IMR-90 (cell line): ENCODE results near the gene ADAM23. TPM values are rescaled to one million over a fixed set of nuclear protein-coding genes. Genes with fewer than 3 reads are reported as not detected.

ENCODE experiments used
- ATAC-seq: fragments of 200-7000 bp; cut with Tn5 transposase; 2 replicates; pipeline ENCODE4 v1.9.1; 2020; ENCODE audit warnings: low read depth, mild to moderate bottlenecking, moderate library complexity
- BruUV-seq: library from RNA; stranded (reverse); fragments of 400-500 nt; replicated peaks from 2 replicates; lab custom pipeline; 2021; lab: Mats Ljungman, UMichigan
- CTCF ChIA-PET: fragments of 300-600 bp; formaldehyde crosslinking; extraction: SDS; loops from one replicate; lab custom pipeline; 2021; ENCODE audit warnings: antibody characterized with exemption; lab: Yijun Ruan, JAX
- POLR2A ChIA-PET: fragments of 300-600 bp; sonication (Branson Sonifier 250); formaldehyde crosslinking; loops from one replicate; lab custom pipeline; 2022; ENCODE audit warnings: antibody characterized with exemption; ENCODE audit not compliant: unreplicated experiment; lab: Charles Lee
- DNase-seq: peaks from one replicate; pipeline ENCODE4 v3.0.0; 2013
- H2AFZ ChIP-seq: replicated peaks from 2 replicates; pipeline ENCODE3; 2013; ENCODE audit warnings: low read length, mild to moderate bottlenecking; ENCODE audit not compliant: poor library complexity
- H2AK5ac ChIP-seq: 2 replicates; pipeline ENCODE4 v1.6.1; 2013; ENCODE audit warnings: low read depth, low read length, inconsistent platforms
- H2AK9ac ChIP-seq: replicated peaks from 2 replicates; pipeline ENCODE3; 2013; ENCODE audit warnings: mild to moderate bottlenecking, low read depth, low read length, moderate library complexity; ENCODE audit not compliant: poor library complexity
- H2BK120ac ChIP-seq: 2 replicates; pipeline ENCODE4 v1.6.1; 2013; ENCODE audit warnings: low read depth, low read length, inconsistent platforms
- H2BK15ac ChIP-seq: 3 replicates; pipeline ENCODE4 v1.6.1; 2013; ENCODE audit warnings: low read depth, low read length, inconsistent platforms
- H2BK20ac ChIP-seq: 2 replicates; pipeline ENCODE4 v1.6.1; 2013; ENCODE audit warnings: low read depth, mild to moderate bottlenecking, inconsistent platforms, low read length, moderate library complexity
- H2BK5ac ChIP-seq: 2 replicates; pipeline ENCODE4 v1.6.1; 2013; ENCODE audit warnings: mild to moderate bottlenecking, low read depth, low read length, inconsistent platforms; ENCODE audit not compliant: poor library complexity, severe bottlenecking
- H3K14ac ChIP-seq: replicated peaks from 2 replicates; pipeline ENCODE4 v1.6.1; 2013; ENCODE audit warnings: low read depth, low read length, inconsistent platforms
- H3K18ac ChIP-seq: 2 replicates; pipeline ENCODE4 v1.6.1; 2013; ENCODE audit warnings: low read depth, low read length, control low read depth
- H3K23ac ChIP-seq: 2 replicates; pipeline ENCODE4 v1.6.1; 2013; ENCODE audit warnings: low read depth, low read length, inconsistent platforms
- H3K27ac ChIP-seq: 2 replicates; pipeline ENCODE4 v1.5.1; 2013; ENCODE audit warnings: mild to moderate bottlenecking, control low read depth, low read length; ENCODE audit not compliant: insufficient read depth
- H3K27me3 ChIP-seq: 2 replicates; pipeline ENCODE4 v1.6.1; 2013; ENCODE audit warnings: low read length; ENCODE audit not compliant: control insufficient read depth, insufficient read depth
- H3K36me3 ChIP-seq: 2 replicates; pipeline ENCODE4 v1.6.1; 2013; ENCODE audit warnings: low read length, mixed read lengths; ENCODE audit not compliant: control insufficient read depth, insufficient read depth
- H3K4ac ChIP-seq: 2 replicates; pipeline ENCODE4 v1.6.1; 2013; ENCODE audit warnings: low read depth, low read length, inconsistent platforms
- H3K4me1 ChIP-seq: 2 replicates; pipeline ENCODE4 v1.6.1; 2013; ENCODE audit warnings: low read length, mixed read lengths; ENCODE audit not compliant: control insufficient read depth, insufficient read depth
- H3K4me2 ChIP-seq: 2 replicates; pipeline ENCODE4 v1.6.1; 2013; ENCODE audit warnings: low read depth, mild to moderate bottlenecking, control low read depth, low read length, moderate library complexity
- H3K4me3 ChIP-seq: 2 replicates; pipeline ENCODE4 v1.5.1; 2013; ENCODE audit warnings: low read depth, mild to moderate bottlenecking, control low read depth, low read length, moderate library complexity; ENCODE audit not compliant: insufficient read depth
- H3K56ac ChIP-seq: 2 replicates; pipeline ENCODE4 v1.6.1; 2013; ENCODE audit warnings: low read length, inconsistent platforms; ENCODE audit not compliant: insufficient read depth; ENCODE audit errors: extremely low read depth
- H3K79me1 ChIP-seq, 2 experiments: 2 replicates each; pipeline ENCODE4 v1.6.1; 2013; ENCODE audit warnings: low read length in 2 of 2, inconsistent platforms in 1 of 2, low read depth in 1 of 2
- H3K9ac ChIP-seq: 2 replicates; pipeline ENCODE4 v1.6.1; 2013; ENCODE audit warnings: low read depth, low read length, control low read depth
- H3K9me1 ChIP-seq: 2 replicates; pipeline ENCODE4 v1.6.1; 2013; ENCODE audit warnings: low read length, inconsistent platforms; ENCODE audit not compliant: insufficient read depth
- H3K9me3 ChIP-seq: 2 replicates; pipeline ENCODE4 v1.6.1; 2013; ENCODE audit warnings: low read length; ENCODE audit not compliant: control insufficient read depth, insufficient read depth
- H4K20me1 ChIP-seq: 2 replicates; pipeline ENCODE4 v1.6.1; 2013; ENCODE audit warnings: low read length, inconsistent platforms; ENCODE audit not compliant: insufficient read depth
- H4K5ac ChIP-seq: 2 replicates; pipeline ENCODE4 v1.6.1; 2013; ENCODE audit warnings: mild to moderate bottlenecking, low read depth, low read length, control low read depth
- H4K8ac ChIP-seq, 2 experiments: 2 replicates each; pipeline ENCODE4 v1.6.1; 2013; ENCODE audit warnings: low read depth in 2 of 2, low read length in 2 of 2, control low read depth in 1 of 2, inconsistent platforms in 1 of 2
- H4K91ac ChIP-seq: 2 replicates; pipeline ENCODE4 v1.6.1; 2013; ENCODE audit warnings: low read depth, low read length, inconsistent platforms; ENCODE audit not compliant: insufficient read depth
- ELK1 ChIP-seq: fragments of 150-350 bp; IDR thresholded peaks from 2 replicates; pipeline ENCODE4 v1.6.1; 2016; ENCODE audit warnings: low read depth, mild to moderate bottlenecking, low read length, moderate library complexity, borderline replicate concordance
- FOS ChIP-seq: fragments of 150-350 bp; IDR thresholded peaks from 2 replicates; pipeline ENCODE4 v1.6.1; 2016; ENCODE audit warnings: low read depth, low read length
- RFX5 ChIP-seq: IDR thresholded peaks from 2 replicates; pipeline ENCODE4 v1.8.0; 2012; ENCODE audit warnings: low read depth, mild to moderate bottlenecking, low read length, moderate library complexity
- WGBS, 2 experiments: methylation state at CpG; one replicate each; pipeline versions ENCODE4 v1.1.5 to v1.1.7; 2013; ENCODE audit warnings: missing lambda C conversion rate in 2 of 2; ENCODE audit not compliant: insufficient read length in 1 of 2; ENCODE audit errors: extremely low coverage in 2 of 2; 5-methylcytosine and 5-hydroxymethylcytosine counted together
- dilution Hi-C: fragments of 300-500 bp; cut with HindIII; formaldehyde crosslinking; loops from one replicate; pipeline ENCODE4 v1.14.3; 2018; ENCODE audit warnings: low sequenced_read_pairs; ENCODE audit not compliant: unreplicated experiment
- in situ Hi-C: fragments of 300-500 bp; cut with MboI; formaldehyde crosslinking; loops from 3 replicates; pipeline ENCODE4 v1.14.3; 2019; ENCODE audit warnings: low sequenced_read_pairs, inconsistent platforms, mixed read lengths
- intact Hi-C: fragments of 100-400 bp; cut with micrococcal nuclease; formaldehyde crosslinking; loops from 2 replicates; pipeline ENCODE4 v1.10.0; 2022
- polyA plus RNA-seq, 3 experiments: library from polyadenylated mRNA; depleted of rRNA; stranded (reverse); fragments of >200 nt; gene quantifications; 2 replicates each; pipeline ENCODE4 v1.2.3, GENCODE V29; 2012; ENCODE audit warnings: low replicate concordance in 1 of 3
- total RNA-seq: library from RNA; depleted of rRNA; stranded (reverse); fragments of >200 nt; gene quantifications from 2 replicates; pipeline ENCODE4 v1.2.3, GENCODE V29; 2012

ADAM23 gene
- total and polyA plus RNA-seq, 2 of the 4 experiments (the other 2 are of a cell fraction), result 2.9 to 10.3 TPM

DNA sequence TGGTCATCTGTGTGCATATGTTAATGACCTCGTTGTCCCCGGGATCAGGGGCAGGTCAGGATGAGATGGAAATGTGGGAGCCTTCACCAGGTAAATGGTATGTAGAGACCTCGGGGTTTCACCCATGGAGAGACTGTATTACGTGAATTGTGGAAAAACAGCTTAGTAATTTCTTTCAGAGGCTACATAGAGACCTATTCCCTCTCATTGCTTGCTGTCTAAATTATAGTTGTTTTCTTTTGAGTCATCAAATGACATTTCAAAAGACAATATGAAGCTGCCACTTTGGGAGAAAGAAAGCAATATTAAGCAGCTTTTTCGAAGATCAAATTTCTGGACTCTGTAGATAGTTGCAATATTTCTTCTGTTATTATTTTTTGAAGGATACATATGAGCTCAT is 20.4 kb downstream of the ADAM23 start:
- Histone ChIP-seq H3K36me3 (no peaks in the 10 kb centered on the region), H3K9me1 (no peaks in the 10 kb centered on the region), H4K5ac (no peak overlapping the region), H2BK5ac (no peak overlapping the region), H3K4me2 (no peak overlapping the region), H3K18ac (no peak overlapping the region), H3K4me1 (no peaks in the 10 kb centered on the region), H4K20me1 (no peaks in the 10 kb centered on the region), H3K9me3 (0 out of 2 replicates have a peak, but pooled peaks cover 2% of the 10 kb centered on the region), H3K79me1 (no peaks in the 10 kb centered on the region), H2BK120ac (no peak overlapping the region), H3K14ac (no peak overlapping the region), H2AK5ac (no peak overlapping the region), H2AK9ac (no peak overlapping the region), H3K4me3 (no peak overlapping the region), H2BK15ac (no peak overlapping the region), H2AFZ (no peak overlapping the region), H3K23ac (no peak overlapping the region), H4K91ac (no peak overlapping the region), H3K27ac (no peak overlapping the region), H3K4ac (no peak overlapping the region), H3K27me3 (no peaks in the 10 kb centered on the region), H4K8ac (no peak overlapping the region), H3K9ac (no peak overlapping the region), H3K56ac (no peak overlapping the region), H2BK20ac (no peak overlapping the region)
- DNase-seq (no peak), ATAC-seq (no peak)
- TF ChIP-seq RFX5 (no peak), ELK1 (no peak), FOS (no peak)
- CTCF ChIA-PET, result no interaction called here
- POLR2A ChIA-PET, result no interaction called here
- dilution Hi-C loops (no loop called here), intact Hi-C loops (no loop called here), in situ Hi-C loops (no loop called here)
- no TSS peak for BruUV-seq
- WGBS, 2 experiments, result 86% methylated on average over 2 of the region's 5 CpGs; no CpG with 5 or more reads in 1 of the 2 experiments
